Smooth muscle cell (in vitro differentiated cells): ENCODE data around the gene RPL13A. TPM values are rescaled to one million over a fixed set of nuclear protein-coding genes. Genes with fewer than 3 reads are reported as not detected.

Experiments
- DNase-seq: peaks from one replicate; lab custom pipeline; 2025; ENCODE audit not compliant: unreplicated experiment; lab: John Stamatoyannopoulos, UW
- H2AFZ ChIP-seq: fragments of 200-600 bp; sonication (generic); 2 replicates; pipeline ENCODE4 v1.6.0; 2016; ENCODE audit warnings: antibody characterized with exemption, low read depth, mild to moderate bottlenecking
- H3F3A ChIP-seq: fragments of 200-600 bp; sonication (generic); 2 replicates; pipeline ENCODE4 v1.6.0; 2017; ENCODE audit warnings: antibody characterized with exemption, low read depth
- H3K27ac ChIP-seq: fragments of 200-600 bp; sonication (generic); 2 replicates; pipeline ENCODE4 v1.5.1; 2016; ENCODE audit warnings: low read depth, mild to moderate bottlenecking
- H3K27me3 ChIP-seq: fragments of 200-600 bp; sonication (generic); 2 replicates; pipeline ENCODE4 v1.6.1; 2016; ENCODE audit warnings: low read depth, mild to moderate bottlenecking
- H3K36me3 ChIP-seq: fragments of 200-600 bp; sonication (generic); 2 replicates; pipeline ENCODE4 v1.5.1; 2016; ENCODE audit warnings: low read depth
- H3K4me1 ChIP-seq: fragments of 200-600 bp; sonication (generic); 2 replicates; pipeline ENCODE4 v1.5.1; 2016; ENCODE audit warnings: low read depth
- H3K4me2 ChIP-seq: fragments of 200-600 bp; sonication (generic); 2 replicates; pipeline ENCODE4 v1.6.0; 2016; ENCODE audit warnings: mild to moderate bottlenecking
- H3K4me3 ChIP-seq: fragments of 200-600 bp; sonication (generic); 2 replicates; pipeline ENCODE4 v1.5.1; 2016; ENCODE audit warnings: mild to moderate bottlenecking
- H3K79me2 ChIP-seq: fragments of 200-600 bp; sonication (generic); 2 replicates; pipeline ENCODE4 v1.6.0; 2016; ENCODE audit warnings: low read depth, mild to moderate bottlenecking
- H3K9ac ChIP-seq: fragments of 200-600 bp; sonication (generic); 2 replicates; pipeline ENCODE4 v1.6.0; 2016; ENCODE audit warnings: low read depth
- H3K9me3 ChIP-seq: fragments of 200-600 bp; sonication (generic); replicated peaks from 2 replicates; pipeline ENCODE4 v1.5.1; 2016; ENCODE audit warnings: low read depth
- H4K20me1 ChIP-seq: fragments of 200-600 bp; sonication (generic); 2 replicates; pipeline ENCODE4 v1.6.0; 2016; ENCODE audit warnings: low read depth
- WGBS: methylation state at CpG from one replicate; pipeline ENCODE4 v1.1.7; 2016; ENCODE audit warnings: low lambda C conversion rate; 5-methylcytosine and 5-hydroxymethylcytosine counted together
- polyA plus RNA-seq: library from polyadenylated mRNA; unstranded; fragments of >200 nt; fragmentation: Nextera tagmentation; extraction: Ambion mirVana; gene quantifications from 2 replicates; pipeline ENCODE4 v1.2.1, GENCODE V29; 2016
- total RNA-seq: library from RNA; depleted of rRNA; stranded (reverse); fragments of >200 nt; gene quantifications from 2 replicates; pipeline ENCODE4 v1.2.3, GENCODE V29; 2014
- TF ChIP-seq, protein P1 (sequence below): fragments of 200-600 bp; sonication (generic); IDR thresholded peaks from 2 replicates; pipeline ENCODE4 v1.5.1; 2017; ENCODE audit warnings: borderline replicate concordance, mild to moderate bottlenecking, antibody characterized with exemption; ENCODE audit not compliant: insufficient read depth, poor library complexity, severe bottlenecking

RPL13A gene
- total and polyA plus RNA-seq, 2 experiments from 2014 or later: 732 to 1,154 TPM

DNA sequence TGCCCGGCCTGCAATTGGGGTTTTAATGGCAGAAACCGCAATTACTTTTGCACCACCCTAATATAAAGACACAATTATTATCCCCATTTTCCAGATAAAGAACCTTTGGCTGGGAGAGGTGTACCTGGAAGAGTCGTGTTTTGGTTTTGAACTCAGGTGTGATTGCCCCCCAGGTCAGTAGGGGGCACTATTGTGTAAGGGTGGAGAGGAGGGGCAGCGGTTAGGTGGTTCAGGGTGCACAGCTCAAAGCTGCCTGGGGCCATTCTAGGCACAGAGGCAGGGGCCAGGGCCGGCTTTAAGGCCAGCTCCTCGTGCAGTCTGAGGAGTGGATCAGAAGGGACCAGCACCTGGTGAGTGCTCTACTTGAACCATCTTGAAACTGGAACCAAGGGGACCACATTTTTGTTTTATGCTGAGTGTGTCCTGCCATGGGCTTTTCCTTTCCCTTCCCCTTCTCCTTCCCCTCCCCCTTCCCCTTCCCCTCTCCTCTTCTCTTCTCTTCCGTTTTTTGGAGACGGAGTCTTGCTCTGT is 19.2 kb downstream of the RPL13A start:
- H2AFZ ChIP-seq: no peak overlapping the region
- H3K4me2 ChIP-seq: no peak overlapping the region
- H3K4me1 ChIP-seq: peaks cover 5% of the 10 kb centered on the region
- H3K4me3 ChIP-seq: no peak overlapping the region
- H3K27me3 ChIP-seq: no peaks in the 10 kb centered on the region
- no peak for DNase-seq
- WGBS: 20% methylated on average over 7 of the region's 8 CpGs
- H3K9ac ChIP-seq: no peak overlapping the region
- no peaks in the 10 kb centered on the region for H3F3A ChIP-seq
- no peaks in the 10 kb centered on the region for H3K9me3 ChIP-seq
- no peak overlapping the region for H3K27ac ChIP-seq
- no peaks in the 10 kb centered on the region for H3K79me2 ChIP-seq
- no peaks in the 10 kb centered on the region for H4K20me1 ChIP-seq
- TF ChIP-seq, protein P1, sequence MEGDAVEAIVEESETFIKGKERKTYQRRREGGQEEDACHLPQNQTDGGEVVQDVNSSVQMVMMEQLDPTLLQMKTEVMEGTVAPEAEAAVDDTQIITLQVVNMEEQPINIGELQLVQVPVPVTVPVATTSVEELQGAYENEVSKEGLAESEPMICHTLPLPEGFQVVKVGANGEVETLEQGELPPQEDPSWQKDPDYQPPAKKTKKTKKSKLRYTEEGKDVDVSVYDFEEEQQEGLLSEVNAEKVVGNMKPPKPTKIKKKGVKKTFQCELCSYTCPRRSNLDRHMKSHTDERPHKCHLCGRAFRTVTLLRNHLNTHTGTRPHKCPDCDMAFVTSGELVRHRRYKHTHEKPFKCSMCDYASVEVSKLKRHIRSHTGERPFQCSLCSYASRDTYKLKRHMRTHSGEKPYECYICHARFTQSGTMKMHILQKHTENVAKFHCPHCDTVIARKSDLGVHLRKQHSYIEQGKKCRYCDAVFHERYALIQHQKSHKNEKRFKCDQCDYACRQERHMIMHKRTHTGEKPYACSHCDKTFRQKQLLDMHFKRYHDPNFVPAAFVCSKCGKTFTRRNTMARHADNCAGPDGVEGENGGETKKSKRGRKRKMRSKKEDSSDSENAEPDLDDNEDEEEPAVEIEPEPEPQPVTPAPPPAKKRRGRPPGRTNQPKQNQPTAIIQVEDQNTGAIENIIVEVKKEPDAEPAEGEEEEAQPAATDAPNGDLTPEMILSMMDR: peak; percentile 80
- no peaks in the 10 kb centered on the region for H3K36me3 ChIP-seq

DNA sequence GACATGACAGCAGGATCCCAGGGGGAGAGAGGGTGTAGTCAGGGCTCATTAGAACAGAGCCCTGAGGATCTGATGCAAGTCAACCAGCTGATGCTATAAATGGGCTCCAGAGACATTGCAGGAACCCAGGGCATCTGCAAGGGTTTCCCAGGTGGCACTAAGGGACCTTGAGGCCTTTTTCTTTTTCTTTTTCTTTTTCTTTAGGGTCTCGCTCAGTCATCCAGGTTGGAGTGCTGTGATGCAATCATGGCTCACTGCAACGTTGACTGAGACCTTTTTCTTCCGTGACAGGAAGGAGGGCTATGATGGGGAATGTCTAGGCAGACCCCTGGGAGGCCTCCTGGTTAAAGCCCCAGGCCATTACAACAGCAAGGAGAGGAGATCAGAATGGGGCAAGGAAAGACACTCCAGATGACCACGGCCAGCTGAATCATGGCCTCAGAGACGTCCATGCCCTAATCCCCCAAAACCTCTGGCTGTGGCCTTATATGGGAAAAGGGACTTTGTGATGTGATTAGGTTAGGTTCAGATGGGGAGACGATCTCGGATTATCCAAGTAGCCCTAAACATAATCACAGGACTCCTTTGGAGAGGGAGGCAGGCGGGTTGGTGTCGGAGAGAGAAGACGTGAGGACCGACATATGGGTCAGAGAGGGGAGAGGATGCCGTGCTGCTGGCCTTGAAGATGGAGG is 20.5 kb downstream of the RPL13A start:
- Histone ChIP-seq H4K20me1 (no peaks in the 10 kb centered on the region), H2AFZ (no peak overlapping the region), H3K4me2 (no peak overlapping the region), H3K4me3 (no peak overlapping the region), H3K27me3 (no peaks in the 10 kb centered on the region), H3K27ac (no peak overlapping the region), H3K4me1 (peaks cover 12% of the 10 kb centered on the region), H3K9me3 (no peaks in the 10 kb centered on the region), H3K9ac (no peak overlapping the region), H3K36me3 (no peaks in the 10 kb centered on the region), H3K79me2 (no peaks in the 10 kb centered on the region), H3F3A (no peaks in the 10 kb centered on the region)
- no peak for DNase-seq
- WGBS: 64% methylated on average over 12 of the region's 12 CpGs
- TF ChIP-seq, protein P1: no peak

DNA sequence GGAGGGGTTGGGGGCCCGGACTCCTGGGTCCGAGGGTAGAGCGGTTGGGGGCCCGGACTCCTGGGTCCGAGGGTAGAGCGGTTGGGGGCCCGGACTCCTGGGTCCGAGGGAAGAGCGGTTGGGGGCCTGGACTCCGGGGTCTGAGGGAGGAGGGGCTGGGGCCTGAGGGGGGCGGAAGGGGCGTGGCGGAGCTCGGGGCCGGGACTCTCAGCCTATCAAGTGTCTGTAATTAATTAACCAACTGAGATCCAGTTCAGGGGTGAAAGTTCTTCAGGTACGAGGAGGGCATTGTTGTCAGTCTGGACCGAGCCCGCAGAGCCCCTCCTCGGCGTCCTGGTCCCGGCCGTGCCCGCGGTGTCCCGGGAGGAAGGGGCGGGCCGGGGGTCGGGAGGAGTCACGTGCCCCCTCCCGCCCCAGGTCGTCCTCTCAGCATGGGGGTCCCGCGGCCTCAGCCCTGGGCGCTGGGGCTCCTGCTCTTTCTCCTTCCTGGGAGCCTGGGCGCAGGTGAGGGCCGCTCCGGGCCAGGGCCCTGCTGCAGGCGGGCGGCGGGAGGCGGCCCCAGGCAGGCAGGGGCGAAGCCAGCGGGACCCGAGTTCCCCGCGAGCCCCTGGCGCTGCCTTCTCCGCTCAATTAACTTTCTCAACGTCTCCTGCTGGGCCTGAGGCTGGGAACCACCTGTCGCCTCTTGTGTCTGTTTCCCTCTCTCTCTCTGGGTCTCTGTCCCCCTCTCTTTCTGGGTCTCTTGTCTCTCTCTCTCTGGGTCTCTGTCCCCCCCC is 25.8 kb downstream of the RPL13A start:
- 2% methylated on average over 28 of the region's 50 CpGs for WGBS
- Histone ChIP-seq H3K27ac (peak overlapping the region; percentile 43), H3K27me3 (no peaks in the 10 kb centered on the region), H3K36me3 (no peaks in the 10 kb centered on the region), H3F3A (no peaks in the 10 kb centered on the region), H3K4me1 (peaks cover 11% of the 10 kb centered on the region), H4K20me1 (no peaks in the 10 kb centered on the region), H3K9me3 (no peaks in the 10 kb centered on the region), H3K4me3 (peak overlapping the region; percentile 95), H3K79me2 (no peaks in the 10 kb centered on the region), H3K4me2 (peak overlapping the region; percentile 99), H2AFZ (peak overlapping the region; percentile 86), H3K9ac (peak overlapping the region; percentile 61)
- TF ChIP-seq, protein P1: no peak
- DNase-seq: no peak
